Nasal cavity respiratory epithelium epithelial cell of viscerocranial mucosa (primary cell): ENCODE data around the gene PIGO. TPM values are rescaled to one million over a fixed set of nuclear protein-coding genes. Genes with fewer than 3 reads are reported as not detected.

Experiments
- total RNA-seq: library from RNA; depleted of rRNA; stranded (reverse); fragments of >200 nt; gene quantifications from 2 replicates; pipeline ENCODE4 v1.2.3, GENCODE V29; 2014

PIGO gene
- total RNA-seq, result 26.0 and 28.2 TPM in 2 replicates

DNA sequence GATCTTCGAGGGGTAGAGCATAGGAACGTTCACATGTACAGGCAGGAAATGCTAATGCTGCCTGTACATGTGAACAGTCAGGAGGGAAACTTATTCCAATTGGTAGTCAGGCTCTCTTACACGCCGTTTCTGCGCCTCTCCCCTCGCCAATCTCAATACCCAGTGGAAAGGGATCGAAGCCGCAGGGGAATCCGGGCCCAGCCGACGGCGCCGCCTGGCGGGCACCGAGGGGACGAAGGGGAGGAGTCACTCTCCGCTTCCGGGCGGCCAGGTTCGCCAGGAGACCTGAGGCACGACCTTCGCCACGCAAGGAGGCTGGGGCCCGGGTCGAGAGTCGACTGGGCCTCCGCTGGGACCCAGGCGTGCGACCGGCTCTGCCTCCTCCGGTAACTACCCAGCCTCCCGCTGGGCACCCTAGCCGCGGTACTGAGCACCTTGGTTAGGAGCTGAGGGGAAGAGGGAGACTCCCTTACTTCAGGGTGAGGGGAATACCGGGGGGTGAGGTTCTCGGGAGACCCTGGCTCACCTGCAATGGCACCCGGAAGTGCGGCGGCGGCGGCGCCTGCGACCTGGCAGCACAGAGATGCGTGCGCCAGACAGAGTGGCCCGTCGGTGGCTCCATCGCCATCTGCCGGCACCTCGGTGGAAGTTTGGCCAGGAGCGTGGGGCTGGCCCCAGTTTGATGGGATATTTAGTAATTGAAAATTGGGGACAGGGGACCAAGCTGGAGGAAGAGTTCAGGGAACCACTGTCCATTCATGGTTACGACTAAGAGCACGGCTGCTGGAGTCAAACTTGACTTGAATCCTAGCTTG lies at the start of gene PIGO:
Gene PIGO (minus strand): TSS at position 557 of the 815 bp plus-strand sequence. CDS start 1,026 bp downstream, outside the sequence.

DNA sequence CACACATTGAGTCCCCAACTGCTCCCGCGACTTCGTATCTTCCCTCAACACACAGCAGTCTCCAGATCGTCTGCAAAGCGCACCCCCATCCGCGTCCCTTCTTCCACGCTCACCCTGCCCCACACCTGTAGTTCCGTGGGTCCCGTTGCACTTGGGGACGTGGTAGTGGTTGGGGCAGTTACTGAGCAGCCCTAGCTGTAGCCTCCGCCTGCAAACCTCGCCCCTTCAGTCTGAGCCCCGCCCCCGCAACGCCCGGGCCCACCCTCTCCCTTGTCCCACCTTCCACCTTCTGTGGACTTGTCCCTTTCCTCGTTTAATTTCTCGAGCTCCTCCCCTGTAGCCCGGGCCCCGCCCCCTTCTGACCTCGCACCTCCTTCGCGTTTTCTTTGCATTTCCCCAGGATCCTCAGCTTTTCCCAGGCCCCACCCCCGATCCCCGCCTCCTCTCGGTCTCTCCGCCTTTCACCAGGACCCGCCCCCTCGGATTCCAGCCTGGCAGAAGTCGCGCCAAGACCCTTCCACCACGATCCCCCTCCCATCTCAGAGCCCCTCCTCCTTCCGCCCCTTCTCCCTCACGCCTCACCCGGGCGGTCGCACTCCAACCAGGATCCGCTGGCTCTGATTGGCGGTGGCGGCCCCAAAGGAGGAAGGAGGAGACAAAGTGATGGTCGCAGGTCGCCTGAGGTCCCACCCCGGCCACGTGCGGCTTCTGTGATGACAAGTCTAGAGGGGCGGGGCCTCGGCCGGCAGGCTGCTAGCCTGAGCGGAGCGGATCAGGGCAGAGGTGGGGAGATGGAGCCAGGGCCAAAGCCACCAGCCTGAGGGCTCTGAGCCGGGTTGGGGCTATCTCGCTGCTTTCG lies 19.5 kb upstream of the PIGO start, which contains the start of gene ATOSB:
Gene ATOSB (minus strand): TSS at position 183 of the 859 bp plus-strand sequence. CDS start 7,588 bp downstream, outside the sequence.

DNA sequence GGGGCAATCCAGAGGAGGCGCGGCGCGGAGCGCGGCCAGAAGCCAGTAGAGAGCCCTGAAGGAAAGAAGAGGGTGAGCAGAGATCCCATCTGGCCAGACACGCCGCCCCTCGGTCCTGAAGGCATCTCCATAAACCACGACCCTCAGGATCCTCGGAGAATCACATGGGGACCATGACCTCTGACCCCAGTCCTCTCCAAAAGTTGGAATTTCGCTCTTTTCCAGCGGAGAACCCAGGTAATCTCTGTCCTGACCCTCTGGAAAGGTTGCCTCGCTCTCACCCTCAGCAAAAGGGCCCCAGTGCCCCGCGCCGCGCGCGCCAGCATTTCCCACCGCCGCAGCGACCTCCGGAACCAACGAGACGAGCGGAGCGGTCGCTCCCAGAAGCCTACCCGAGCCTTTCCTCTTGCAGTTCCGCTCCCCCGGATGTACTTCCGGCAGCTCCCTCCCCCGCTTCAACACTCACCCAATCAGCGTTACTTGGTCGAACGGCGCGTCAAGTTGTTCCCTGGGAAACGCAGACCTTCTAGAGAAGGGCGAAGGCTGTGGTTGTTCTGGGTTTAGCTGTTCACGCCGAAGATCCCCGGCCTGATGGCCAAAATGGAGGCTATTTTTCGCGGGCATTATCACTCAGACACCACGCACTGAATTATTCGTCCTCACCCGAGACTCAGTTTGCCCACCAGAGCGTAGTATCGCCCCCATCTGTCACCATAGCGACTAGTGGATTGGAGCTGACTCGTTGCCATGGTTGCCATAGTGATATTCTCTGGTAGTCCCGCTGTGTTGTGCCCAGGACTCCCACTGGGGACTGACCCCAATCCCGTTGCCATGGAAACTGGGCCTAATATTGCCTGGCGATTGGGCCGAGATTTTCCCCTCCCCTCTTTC lies 6.6 kb upstream of the PIGO start, which contains the start of gene STOML2:
Gene STOML2 (minus strand): TSS at position 363 of the 891 bp plus-strand sequence. CDS start 37 bp downstream, at position 326.

DNA sequence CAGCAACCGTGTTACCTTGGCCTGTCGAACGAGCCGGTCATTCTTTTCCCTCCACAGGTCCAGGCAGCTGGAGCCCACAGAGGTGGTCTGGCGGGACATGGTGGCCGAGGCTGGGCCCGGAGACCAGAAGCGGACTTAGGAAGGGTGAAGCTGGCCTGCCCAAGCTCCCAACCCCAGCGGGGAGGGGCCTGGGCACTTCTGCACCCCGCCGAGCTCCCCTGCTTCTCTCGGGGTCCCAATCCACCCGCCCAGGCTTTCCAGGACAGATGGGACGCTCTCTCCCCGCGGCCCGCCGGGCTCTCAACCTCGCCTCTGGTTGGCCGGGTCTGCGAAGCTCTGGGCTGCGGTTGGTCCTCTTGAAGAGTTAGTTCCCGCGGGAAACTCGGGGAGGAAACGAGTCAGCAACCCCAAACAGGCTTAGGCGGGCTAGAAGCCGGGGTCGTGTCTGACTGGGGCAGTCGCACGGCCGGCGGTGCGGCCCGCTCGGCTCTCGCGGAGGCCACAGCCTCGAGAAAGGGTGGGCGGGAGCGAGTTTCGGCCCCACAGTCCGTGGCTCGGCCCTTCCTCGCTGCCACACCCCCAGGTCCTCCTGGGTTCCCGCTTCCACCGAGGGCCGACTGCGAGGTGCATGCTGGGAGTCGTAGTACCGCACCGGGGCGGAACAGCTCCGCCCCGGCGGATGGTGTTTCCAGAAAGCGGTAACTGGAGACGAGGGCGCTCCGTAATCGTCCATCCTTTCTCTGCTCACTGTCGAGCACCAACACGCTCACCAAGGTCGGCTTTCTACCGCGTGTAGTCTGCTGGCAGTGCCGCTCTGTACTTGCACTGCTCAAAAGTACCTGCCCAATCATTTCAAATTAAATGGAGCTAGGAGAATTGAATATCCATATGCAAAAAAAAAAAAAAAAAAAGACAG lies 16.7 kb downstream of the PIGO start, which contains the start of gene FANCG:
Gene FANCG (minus strand): TSS at position 517 of the 916 bp plus-strand sequence. CDS start 418 bp downstream, at position 99.

DNA sequence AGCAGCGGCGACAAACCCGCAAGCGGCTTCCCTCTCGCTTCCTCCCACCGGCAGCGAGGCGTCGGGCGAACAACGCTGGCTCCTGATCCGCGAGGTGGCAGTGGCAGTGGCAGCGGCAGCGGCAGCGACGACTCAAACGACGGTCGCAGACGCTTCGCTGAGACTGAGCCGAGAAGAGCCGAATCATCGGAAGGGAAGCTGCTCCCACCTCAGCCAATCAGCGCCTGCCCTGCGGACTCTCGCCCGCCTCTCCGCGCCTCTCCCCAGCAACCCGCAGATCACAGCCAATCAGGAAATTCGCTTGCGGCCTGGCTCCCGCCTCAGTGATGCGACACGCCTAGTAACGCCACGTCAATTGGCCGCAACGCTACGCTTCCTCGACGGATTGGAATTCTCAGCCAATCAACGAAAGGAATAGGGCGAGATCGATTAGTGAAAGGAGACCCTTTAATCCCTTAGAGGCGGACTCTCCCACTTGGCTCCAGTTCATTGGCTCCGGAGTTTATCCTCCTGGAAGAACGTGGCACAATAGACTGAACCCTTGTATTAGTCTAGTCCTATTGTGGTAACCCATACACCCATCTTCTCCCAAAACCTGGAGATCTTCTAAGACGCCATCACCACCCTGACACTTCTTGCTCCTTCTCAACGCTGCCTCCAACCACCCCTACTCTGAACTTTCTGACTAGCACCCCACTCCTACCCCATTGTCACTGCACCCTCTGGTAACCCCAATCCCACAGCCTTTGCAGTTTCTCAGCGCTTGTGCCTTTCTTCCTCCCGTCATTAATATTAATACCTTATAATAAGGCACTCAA lies 23.7 kb downstream of the PIGO start, which contains the start of gene VCP:
Gene VCP (minus strand): TSS at position 165 of the 818 bp plus-strand sequence. CDS start 272 bp downstream, outside the sequence.

Other genes starting within 250 kb of the PIGO start
- 0.14 and 0.68 TPM in 2 replicates for gene PHF24, start 138.3 kb downstream of the PIGO start, total RNA-seq
- gene DNAJB5, start 106.8 kb downstream of the PIGO start, total RNA-seq, result 12.6 and 14.4 TPM in 2 replicates
- gene VCP, start 24.0 kb downstream of the PIGO start, total RNA-seq, result 302 and 331 TPM in 2 replicates
- gene FANCG, start 16.6 kb downstream of the PIGO start, total RNA-seq, result 7.2 and 7.5 TPM in 2 replicates
- 135 and 216 TPM in 2 replicates for gene STOML2, start 6.5 kb upstream of the PIGO start, total RNA-seq
- gene ATOSB, start 19.3 kb upstream of the PIGO start, total RNA-seq, result 17.4 and 28.3 TPM in 2 replicates
- gene UNC13B, start 65.4 kb upstream of the PIGO start, total RNA-seq, result 24.9 and 38.2 TPM in 2 replicates